ENCODE data around the gene MTHFD1L.

The MTHFD1L gene

GRCh38 chr6:151131324-151132007, 266.0 kb downstream of the MTHFD1L start:
- no peak for DNase-seq

GRCh38 chr6:151136141-151136755, 270.7 kb downstream of the MTHFD1L start:
- no peak for DNase-seq

GRCh38 chr6:151137542-151137941, 272.0 kb downstream of the MTHFD1L start:
- DNase-seq, result no peak

GRCh38 chr6:151139524-151139923, 274.0 kb downstream of the MTHFD1L start:
- DNase-seq, result no peak

GRCh38 chr6:151140767-151141166, 275.3 kb downstream of the MTHFD1L start:
- no peak for DNase-seq

GRCh38 chr6:151141685-151142084, 276.2 kb downstream of the MTHFD1L start:
- DNase-seq, result no peak

GRCh38 chr6:151142676-151143075, 277.2 kb downstream of the MTHFD1L start:
- no peak for DNase-seq

- DNase-seq, result no peak
Observed at GRCh38 chr6:151143337-151143736, 277.8 kb downstream of the MTHFD1L start.

- DNase-seq, result no peak
Observed at GRCh38 chr6:151143806-151144205, 278.3 kb downstream of the MTHFD1L start.

- no peak for DNase-seq
Observed at GRCh38 chr6:151147118-151147832, 281.8 kb downstream of the MTHFD1L start.

- no peak for DNase-seq
Observed at GRCh38 chr6:151148111-151148510, 282.6 kb downstream of the MTHFD1L start.

- DNase-seq, result no peak
Observed at GRCh38 chr6:151149793-151150192, 284.3 kb downstream of the MTHFD1L start.
